Thyroid gland (tissue), 4 donors: Measurements from ENCODE around the gene TMPRSS13.

Experiments
- CTCF ChIP-seq, 6 experiments: fragments of 200-600 bp in 3 of 6; fragments of 450-650 bp in 3 of 6; sonication (generic) in 3 of 6; IDR thresholded peaks; one replicate each; pipeline ENCODE4 v1.5.1; 2016 to 2019; ENCODE audit warnings: antibody characterized with exemption in 6 of 6, mild to moderate bottlenecking in 2 of 6, inconsistent platforms in 1 of 6, moderate library complexity in 1 of 6
- POLR2A ChIP-seq, 2 donors: fragments of 450-650 bp; IDR thresholded peaks; one replicate each; pipeline ENCODE4 v1.6.1; 2017; ENCODE audit warnings: antibody characterized with exemption in 2 of 2, mild to moderate bottlenecking in 2 of 2, moderate library complexity in 1 of 2

DNA sequence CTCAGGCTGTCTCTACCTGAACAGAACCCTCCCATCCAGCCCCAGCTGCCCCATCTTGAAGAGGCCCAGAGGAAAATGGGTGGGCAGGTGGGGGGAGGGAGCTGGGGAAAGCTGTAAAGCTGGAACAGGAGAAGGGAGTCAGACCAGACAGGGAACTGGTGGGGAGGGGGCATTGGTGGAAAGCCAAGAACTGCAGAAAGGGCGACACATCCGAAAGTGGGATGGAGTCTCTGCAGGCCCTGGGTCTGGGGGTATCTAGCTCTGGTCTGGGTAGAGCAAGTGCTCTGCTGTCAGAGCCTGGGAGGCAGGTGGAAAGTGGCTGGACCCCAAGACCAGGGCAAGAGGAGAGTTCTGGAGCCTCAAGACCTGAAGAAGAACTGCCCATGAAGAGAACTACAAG is 7.7 kb downstream of the TMPRSS13 start:
- TF ChIP-seq CTCF (IDR thresholded peaks at IDR 0.05) = no peak
- no peak for TF ChIP-seq POLR2A (IDR thresholded peaks at IDR 0.05)
